Retina (tissue), 1 donor: ENCODE data around the gene CRB2.

Experiments used
- DNase-seq: peaks from one replicate; pipeline ENCODE4 v3.0.0-alpha.2; 2016

CRB2 gene

DNA sequence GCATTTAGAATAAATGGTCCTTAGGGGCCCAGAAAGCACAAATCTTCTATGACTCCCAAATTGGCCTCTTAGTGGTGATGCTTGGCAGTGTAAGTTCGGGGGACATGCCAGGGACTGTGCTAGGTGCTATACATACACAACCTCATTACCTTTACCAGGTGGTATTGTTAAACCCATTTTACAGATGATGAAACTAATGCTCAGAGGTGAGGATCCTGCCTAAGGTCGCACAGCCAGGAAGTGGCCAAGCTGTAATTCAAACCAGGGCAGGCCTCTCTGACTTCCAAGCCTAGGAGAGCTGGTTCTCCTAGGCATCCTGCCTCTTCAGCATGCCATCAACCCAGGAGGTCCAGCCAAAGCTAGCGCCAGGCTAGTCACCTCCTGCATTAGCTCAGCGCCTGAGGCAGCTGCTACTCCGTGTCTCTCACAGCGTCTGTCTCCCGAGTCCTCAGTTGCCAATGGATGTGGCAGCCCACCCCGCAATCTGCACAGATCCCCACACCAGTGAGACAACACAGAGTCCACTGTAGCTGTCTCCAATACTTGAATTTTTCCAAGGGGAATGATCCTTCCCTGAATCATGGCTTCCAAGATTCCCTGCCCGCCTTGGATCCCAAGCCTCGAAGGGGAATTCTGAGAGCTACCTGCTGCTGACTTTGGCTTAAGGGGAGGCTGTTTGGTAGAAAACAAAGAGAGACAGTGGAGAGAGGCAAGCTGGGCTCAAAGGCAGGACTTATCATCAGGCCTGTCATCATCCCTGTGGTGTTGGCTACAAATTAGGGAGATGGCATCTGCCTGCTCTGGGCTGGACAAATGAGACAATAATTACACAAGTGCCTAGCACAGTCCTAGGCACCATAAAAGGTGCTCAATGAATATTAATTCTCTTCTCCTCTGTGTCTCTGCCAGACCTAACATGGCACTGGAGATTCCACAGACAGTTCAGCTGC lies 52.6 kb downstream of the CRB2 start:
- DNase-seq, result no peak

DNA sequence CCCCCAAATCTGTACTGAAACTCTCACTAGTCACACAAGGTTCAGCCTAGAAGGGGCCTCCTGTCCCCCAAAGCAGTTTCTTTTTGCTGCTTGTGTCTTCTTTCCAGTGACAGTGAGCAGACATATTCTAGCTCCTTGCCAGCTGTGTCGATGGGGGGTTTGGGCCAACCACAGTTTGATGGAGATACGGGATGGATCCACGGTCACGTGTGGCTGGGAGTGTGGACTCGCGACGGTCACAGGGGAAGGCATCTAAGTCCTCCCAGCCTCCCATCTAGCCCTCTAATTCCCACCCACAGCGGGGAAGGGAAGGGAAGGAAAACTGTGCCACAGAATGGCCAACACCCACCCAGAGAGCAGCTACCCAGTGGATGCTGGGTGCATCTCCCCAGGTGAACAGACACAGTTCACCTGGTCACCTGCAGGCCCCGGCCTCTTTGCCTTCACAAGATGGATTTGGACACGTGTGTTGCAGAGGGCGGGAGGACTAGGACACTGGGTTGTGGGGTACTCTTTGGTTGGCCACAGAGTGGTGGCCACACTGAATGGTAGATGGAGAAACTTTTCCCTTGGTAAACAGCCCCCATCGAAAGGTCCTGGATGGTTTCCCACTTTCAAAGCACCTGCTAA lies 54.4 kb downstream of the CRB2 start:
- no peak for DNase-seq

DNA sequence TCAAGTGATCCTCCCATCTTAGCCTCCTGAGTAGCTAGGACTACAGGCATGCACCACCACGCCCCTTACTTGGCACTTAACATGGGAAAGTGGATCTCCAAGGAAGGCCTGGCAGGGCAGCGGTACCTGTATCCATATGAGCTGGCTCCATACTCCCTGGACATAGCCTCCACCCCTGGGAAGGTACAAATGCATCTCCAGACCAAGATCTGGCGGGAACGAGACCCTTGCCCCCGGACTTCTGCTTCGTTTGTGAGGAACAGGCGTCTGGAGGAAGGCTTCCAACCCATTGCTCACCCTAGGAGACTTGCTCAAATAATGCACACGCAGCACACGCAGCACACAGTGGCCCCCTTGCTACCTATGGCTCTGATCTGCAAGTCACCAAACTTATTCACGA lies 55.2 kb downstream of the CRB2 start:
- no peak for DNase-seq

DNA sequence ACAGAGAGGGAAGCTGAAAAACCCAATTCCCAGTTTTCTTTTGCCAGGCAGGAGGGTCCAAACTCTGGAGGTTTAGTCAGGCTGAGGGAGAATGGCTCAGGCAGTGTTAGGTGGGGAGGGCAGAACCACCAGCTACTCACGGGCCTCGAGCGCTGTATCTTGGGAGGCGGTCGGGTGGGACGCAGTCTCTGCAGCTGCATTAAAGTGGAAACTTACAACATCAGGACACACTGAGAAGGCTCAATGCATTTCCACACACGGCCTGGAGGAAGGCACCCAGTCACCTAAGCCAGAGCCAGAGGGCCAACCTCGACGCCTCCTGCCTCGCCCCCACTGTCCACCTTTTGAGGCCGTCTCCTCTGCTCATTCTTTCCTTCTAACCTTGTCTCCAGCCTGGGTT lies 55.6 kb downstream of the CRB2 start:
- DNase-seq, result no peak

DNA sequence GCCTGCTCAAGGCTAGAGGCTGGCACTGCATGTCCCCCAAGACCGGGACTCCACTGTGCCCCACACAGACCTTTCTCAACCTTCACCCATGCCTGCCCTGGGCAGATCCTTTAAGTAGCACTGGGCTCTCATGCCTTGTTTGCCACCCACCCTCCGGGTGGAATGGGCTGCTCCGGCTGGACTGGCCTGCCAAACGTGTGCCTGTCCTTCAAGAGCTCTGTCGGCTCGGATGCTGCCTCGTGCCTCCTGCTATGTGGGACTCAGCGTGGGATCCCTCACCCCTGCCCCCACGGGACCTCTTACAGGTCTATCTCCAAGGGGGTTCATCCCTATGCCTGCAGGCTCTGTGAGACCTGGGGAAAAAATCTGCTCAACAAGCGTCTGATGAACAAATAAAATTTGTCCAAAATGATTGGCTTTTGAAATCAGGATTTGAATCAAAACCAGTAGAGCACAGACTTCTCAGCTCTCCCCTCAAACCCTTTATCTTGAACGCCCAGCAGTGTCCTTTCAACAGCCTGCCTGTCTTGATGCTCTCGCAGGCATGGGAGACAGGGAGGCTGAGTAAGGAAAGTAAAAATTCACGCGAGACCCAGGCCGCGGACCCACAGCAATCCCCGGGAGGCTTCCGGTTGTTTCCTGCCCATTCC lies 56.3 kb downstream of the CRB2 start:
- DNase-seq, result no peak

DNA sequence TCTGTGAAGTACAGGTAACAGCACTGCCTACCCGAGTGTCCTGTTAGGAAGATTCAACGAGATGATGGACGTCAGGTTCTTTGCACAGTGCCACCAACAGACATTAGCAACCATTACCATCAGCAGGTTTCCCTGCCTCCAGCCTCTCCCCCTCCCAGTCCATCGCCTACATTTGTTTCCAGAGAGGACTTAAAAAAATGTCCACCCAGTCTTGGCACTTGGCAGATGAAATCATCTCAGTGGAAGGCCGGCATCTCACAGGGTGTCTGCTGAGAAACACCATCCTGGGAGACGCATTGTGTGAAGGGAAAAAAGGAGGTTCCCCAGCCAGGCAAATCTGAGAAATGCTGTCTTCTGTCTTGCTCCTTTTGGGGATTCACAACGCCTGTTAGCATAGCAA lies 58.2 kb downstream of the CRB2 start:
- DNase-seq, result no peak

GRCh38 chr9:123414936-123415930 lies 59.2 kb downstream of the CRB2 start:
- DNase-seq, result no peak

DNA sequence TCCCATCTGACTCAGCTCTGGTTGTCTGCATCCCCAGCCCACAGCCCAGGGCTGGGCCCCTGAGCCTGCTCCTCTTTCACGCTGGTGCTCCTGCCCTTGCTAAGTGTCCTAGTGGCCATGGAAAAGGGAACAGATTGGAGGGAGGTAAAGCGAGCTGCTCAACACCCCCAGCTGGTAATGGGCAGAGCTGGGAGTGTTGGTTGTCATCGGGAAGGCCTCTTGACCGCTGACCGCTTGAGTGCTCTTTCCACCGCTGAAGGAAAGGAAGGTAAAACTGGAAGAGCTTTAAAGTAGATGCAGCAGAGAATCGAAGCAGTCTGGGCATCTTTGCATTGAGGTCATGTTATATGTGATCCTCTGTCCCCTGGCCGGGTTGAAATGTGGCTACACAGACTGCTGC lies 60.2 kb downstream of the CRB2 start:
- no peak for DNase-seq

DNA sequence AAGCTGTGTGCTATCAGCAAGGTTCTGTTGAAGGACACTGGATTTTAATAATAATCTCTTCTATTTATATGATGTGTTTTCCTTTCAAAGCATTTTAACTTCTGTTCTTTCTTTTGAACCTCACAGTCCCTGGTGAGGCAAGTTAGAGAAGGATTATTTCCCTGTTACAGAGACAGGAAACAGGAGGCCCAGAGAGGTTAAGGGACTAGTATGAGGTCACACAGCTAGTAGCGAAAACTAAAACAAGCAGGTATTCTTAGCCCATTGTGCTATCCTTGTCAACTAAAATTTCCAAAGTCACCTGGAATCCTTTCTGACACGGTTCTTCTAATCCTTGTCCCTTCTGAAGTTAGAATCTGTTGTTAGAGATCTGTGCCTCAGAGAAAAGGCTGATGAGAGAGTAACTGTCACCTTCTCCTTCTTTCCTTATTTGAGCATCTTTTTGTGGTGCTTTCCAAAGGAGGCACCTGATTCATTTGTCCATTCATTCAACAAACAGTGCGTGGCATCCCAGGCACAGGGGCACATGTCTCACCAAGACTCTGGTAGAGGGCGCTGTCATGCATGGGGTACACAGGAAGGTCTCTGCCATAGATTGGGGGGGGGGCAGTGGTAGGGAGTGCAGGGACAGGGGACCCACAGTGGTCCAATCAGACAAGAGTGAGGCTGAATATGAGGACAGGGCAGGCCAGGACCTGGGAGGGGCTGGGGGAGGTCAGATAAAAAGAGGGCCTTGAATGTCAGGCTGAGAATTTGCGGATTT lies 61.5 kb downstream of the CRB2 start:
- DNase-seq, result no peak

GRCh38 chr9:123418052-123418430 lies 62.0 kb downstream of the CRB2 start:
- no peak for DNase-seq

GRCh38 chr9:123418506-123418905 lies 62.5 kb downstream of the CRB2 start:
- no peak for DNase-seq

GRCh38 chr9:123419091-123419490 lies 63.1 kb downstream of the CRB2 start:
- no peak for DNase-seq

- peak; percentile 58 for DNase-seq
Observed at GRCh38 chr9:123419721-123420591, 64.0 kb downstream of the CRB2 start.

DNA sequence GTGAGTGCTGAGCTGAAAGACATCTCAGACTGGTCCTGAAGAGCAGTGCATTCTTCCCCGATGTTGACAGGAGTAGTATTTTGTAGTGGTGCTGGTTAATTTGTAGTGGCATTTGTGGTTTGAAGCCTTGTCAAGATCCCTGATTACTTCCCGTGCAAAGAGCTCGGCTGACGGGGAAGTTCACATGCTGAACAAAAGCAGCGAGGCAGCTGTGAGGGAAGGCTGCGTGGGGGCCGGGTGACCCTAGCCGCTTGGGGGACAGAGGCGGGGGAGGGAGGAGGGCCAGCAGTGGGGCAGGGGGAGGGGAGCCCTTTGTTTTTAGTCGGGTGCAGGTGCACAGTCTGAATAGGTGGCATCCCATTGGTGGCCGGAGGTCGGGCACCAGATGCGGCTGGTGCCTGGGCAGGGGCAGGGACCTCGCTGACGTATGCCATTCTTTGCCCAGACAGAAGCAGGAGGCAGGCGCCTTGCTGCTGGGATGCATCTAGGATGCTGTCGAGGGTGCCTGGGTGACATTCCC lies 64.7 kb downstream of the CRB2 start:
- DNase-seq, result peak; percentile 82

- no peak for DNase-seq
Observed at GRCh38 chr9:123421186-123421585, 65.2 kb downstream of the CRB2 start.

DNA sequence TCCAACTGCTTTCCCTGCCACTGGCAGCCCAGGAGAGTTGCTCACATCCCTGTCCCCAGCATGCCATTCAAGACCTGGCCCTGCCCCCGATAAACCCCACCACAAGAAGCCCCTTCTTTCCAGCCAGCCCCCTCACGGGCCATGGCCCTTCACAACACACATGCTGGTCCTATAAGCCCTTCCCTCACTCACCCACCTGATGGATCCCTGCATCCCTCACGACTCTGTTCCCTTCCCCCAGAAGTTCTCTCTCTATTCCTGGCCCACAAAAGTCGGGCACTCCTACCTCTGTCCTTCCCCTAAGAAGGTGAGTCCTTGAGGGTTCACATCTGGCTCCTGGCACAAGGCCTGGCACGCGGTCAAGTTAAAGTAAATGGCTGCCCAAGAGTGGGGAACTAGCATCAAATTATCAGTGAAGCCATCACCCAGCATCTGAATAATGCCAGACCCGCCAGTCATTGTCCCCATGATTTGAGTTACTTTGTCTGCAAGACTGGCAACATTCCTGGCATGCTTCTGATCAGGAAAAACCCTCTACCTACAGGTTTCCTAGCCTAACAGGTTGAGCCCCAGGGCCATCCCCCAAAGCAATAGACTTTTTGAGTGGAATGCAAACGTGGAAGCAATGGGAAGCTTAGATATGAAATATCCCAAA lies 65.9 kb downstream of the CRB2 start:
- no peak for DNase-seq

DNA sequence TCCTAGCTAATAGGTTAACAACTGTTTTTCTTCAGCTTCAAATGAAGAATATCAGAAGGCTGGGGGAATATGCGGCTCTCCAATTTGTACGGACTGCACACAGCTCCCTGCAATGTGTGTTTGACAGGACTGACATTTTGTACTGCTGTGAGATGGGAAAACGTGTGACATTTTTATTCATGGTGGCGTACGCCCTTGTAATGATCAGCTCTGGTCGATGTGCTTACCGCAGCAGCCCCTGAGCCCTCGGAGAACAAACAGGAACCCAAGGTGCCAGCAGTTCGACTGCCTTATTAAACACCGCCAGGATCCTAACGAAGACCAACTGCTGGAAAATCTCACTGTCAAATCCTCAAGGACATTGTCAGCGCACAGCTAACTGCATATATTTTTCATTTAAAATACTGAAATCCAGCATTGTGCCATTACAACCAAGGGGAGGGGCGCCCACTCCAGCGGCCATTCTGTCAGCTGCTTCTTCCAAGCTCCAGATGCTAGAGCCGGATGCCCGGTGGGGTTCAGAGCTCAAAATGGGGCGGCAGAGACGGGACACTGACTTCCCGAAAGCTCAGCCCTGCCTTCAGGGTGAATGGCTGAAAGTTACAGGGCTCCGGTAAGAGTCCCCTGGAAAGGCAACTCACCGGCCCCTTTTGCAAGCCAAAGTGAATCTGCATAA lies 66.8 kb downstream of the CRB2 start:
- DNase-seq, result peak; percentile 42

DNA sequence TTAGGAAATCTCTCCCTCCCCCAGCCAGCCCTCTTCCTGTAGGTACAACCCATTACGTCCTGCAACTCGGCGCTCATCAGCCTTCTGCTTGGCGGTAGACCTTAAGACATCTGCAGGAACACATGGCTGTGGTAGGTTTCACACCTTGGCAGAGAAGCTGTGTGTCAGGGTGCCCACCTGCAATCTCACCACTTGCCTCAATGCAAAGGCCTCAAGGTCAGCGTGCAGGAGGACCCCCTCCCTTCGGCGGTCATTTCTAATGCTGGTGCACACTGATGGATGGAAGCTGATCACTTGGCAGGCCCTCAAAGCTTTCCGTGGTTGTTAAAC lies 67.3 kb downstream of the CRB2 start:
- no peak for DNase-seq

GRCh38 chr9:123424131-123424530 lies 68.1 kb downstream of the CRB2 start:
- DNase-seq, result no peak
